GM18907 (cell line): ENCODE results near the gene CHCHD5.
"Not testable (repeated sequence)": the region's sequence is repeated elsewhere in the genome, so short reads cannot be mapped to it uniquely, and the experiment has no call there.

Experiments
- ATAC-seq: cut with Tn5 transposase; IDR thresholded peaks from one replicate; pipeline ENCODE4 v1.9.1; 2021; ENCODE audit warnings: mild to moderate bottlenecking, moderate library complexity; ENCODE audit not compliant: unreplicated experiment

CHCHD5 gene

DNA sequence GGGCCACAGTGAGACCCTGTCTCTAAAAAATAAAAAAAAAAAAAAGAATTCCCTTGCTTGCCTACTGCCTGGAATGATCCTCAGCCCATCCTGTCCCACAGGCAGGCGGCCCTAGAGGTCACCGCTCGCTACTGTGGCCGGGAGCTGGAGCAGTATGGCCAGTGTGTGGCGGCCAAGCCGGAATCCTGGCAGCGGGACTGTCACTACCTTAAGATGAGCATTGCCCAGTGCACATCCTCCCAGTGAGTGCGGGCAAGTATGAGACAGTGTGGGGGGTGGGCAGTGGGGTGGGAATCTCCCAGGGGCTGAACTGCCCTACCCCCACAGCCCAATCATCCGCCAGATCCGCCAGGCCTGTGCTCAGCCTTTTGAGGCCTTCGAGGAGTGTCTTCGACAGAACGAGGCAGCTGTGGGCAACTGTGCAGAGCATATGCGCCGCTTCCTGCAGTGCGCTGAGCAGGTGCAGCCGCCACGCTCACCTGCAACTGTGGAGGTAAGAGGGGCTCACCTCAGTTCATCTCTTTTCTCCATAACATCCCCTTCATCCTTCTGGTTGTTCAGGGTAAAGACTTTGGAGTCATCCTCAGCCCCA lies 1.6 kb downstream of the CHCHD5 start:
- no peak for ATAC-seq

GRCh38 chr2:112588611-112589045 lies 4.2 kb downstream of the CHCHD5 start:
- ATAC-seq = no peak

DNA sequence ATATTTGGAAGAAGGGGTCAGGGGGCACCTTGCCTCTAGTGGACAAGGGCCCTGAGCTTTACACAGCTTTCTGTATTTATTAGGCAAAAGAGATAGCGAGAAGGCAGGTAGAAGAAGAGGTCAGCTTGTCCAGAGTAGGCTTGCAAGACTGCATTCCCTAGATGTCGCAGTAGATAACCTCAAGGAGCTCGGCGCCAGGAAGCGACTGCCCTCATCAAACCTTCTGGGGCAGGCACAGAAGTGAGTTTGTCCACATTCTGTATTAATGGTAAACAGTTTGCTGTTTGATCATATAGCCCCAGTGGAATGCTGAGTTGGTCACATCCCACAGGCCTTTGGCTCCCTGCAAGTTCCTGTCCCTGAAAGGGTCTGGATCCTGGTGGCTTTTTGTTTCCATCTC lies 7.0 kb downstream of the CHCHD5 start:
- ATAC-seq = no peak

- ATAC-seq = no peak
Observed at GRCh38 chr2:112593736-112594135, 9.3 kb downstream of the CHCHD5 start.

- no peak for ATAC-seq
Observed at GRCh38 chr2:112597537-112598322, 13.3 kb downstream of the CHCHD5 start.

- ATAC-seq = no peak
Observed at GRCh38 chr2:112600634-112601033, 16.2 kb downstream of the CHCHD5 start.

- no peak for ATAC-seq
Observed at GRCh38 chr2:112601754-112602153, 17.3 kb downstream of the CHCHD5 start.

DNA sequence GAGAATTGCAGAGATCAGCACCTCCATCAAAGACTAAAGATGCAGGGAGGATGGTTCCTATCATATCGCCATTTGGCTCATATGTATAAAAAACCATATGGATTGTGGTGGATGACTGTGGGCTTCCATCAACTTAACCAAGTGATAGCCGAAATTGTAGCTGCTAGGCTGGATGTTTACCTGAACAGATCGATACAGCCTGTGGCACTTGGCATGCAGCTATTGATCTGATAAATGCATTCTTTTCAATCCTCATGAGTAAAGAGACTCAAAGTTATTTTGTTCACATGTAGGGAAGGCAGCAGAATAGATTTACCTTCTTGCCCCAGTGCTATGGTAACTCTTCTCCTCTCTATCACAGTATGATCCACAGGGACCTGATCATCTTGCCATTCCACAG lies 18.5 kb downstream of the CHCHD5 start:
- no peak for ATAC-seq

DNA sequence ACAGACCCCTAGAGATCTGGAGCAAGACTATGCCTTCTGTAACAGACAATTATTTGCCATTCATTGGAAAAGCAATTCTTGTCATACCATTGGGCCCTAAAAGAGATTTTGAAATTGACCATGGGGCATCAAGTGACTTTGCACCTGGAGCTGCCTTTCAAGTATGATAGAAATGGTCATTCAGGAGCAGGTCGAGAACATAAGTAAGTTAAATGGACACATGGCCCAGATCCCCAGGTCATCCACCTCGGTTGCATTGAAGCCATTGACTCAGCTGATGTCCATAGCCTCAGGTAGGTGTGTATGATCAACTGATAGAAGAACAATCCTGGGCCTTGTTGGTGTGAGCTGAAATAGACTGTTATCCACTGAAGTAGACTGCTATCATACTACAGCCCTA lies 19.3 kb downstream of the CHCHD5 start:
- no peak for ATAC-seq

DNA sequence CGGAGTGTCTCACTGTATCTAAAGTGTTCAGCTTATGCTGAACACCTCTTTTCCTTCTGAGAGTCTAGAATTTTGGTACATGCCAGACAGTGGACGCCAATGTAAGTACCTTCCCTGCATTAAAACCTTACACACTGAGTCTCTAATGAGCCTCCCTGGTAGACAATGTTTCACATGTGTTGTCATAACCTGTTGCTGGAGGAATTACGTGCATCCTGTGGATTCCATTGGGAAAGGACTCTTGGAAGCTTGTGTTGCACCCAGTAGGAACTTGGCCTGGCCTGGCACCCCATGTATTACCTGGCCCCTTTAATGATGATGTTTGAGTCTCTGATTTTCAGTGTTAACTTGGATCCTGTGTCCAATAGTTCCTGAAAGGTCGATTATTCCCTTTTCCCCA lies 20.5 kb downstream of the CHCHD5 start:
- ATAC-seq = no peak

- no peak for ATAC-seq
Observed at GRCh38 chr2:112605926-112606325, 21.5 kb downstream of the CHCHD5 start.

DNA sequence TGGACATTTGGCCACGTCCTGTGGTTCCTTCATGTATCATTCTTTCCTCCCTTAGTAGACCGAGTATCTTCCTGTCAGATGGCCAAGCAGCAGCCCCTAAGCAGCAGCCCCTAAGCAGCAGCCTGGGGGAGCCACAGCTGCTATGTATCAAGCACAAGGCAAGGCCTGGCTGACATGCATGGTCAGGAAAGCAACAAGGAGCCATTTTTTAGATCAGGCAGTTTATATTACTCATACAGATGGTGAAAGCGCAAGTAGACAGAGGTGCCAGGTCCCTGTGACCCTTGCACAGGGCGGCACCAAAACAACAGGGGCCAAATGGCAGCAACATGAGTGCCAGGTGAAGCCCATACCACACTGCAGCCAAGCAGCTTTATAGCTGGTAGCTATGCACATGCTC lies 22.1 kb downstream of the CHCHD5 start:
- ATAC-seq = no peak

DNA sequence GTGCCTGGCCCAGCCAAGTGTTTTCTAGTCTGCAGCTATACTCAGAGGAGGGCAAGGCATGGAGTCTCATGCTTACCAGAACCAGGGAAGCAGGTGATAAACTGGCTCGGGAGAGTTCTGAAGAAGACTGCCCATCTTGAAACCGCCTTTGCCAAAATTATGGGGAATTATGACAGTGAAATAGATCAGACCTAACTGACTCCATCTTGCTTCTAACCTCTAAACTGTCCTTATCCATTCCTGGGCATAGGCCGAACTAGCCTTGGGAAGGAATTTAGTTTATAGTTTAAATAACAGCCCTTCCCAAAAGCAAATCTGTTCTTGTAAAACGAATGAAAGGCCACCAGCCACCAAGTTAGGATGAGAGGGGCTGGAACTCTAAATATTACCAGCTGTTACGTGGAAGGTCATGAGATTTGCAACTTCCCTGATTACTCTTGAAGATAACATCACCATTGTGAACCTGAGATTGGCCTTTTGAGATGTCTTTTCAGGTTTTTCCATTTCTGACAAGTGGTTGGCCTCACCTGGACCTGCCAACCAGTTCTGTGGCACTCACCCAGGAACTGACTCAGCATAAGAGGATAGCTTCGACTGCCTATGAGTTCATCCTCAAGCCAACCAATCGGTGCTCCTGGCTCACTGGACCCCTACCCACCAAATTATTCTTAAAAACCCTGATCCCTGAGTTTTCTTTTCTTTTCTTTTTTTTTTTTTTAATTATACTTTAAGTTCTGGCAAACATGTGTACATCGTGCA lies 23.4 kb downstream of the CHCHD5 start:
- no peak for ATAC-seq

DNA sequence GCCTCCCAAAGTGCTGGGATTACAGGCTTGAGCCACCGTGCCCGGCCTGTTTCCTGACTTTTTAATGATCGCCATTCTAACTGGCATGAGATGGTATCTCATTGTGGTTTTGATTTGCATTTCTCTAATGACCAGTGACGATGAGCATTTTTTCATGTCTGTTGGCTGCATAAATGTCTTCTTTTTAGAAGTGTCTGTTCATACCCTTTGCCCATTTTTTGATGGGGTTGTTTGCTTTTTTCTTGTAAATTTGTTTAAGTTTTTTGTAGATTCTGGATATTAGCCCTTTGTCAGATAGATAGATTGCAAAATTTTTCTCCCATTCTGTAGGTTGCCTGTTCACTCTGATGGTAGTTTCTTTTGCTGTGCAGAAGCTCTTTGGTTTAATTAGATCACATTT lies 24.9 kb downstream of the CHCHD5 start:
- ATAC-seq = not testable (repeated sequence)

GRCh38 chr2:112612283-112612682 lies 27.9 kb downstream of the CHCHD5 start:
- ATAC-seq = not testable (repeated sequence)

DNA sequence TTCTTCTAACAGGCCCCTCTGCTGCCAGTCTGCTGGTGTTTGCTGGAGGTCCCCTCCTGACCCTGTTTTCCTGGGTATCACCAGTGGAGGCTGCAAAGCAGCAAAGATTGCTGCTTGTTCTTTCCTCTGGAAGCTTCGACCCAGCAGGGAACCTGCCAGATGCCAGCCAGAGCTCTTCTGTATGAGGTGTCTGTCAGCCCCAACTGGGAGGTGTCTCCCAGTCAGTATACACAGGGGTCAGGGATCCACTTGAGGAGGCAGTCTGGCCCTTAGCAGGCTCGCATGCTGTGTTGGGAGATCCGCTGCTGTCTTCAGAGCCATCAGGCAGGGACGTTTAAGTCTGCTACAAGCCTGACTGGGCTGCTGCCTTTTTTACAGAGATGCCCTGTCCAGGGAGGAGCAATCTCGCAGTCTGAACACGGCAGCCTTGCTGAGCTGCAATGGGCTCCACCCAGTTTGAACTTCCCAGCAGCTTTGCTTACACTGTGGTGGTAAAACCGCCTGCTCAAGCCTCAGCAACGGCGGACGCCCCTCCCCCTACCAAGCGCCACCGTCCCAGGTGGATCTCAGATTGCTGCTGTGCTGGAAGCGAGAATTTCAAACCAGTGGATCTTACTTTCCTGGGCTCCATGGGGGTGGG lies 29.9 kb downstream of the CHCHD5 start:
- ATAC-seq = no peak

DNA sequence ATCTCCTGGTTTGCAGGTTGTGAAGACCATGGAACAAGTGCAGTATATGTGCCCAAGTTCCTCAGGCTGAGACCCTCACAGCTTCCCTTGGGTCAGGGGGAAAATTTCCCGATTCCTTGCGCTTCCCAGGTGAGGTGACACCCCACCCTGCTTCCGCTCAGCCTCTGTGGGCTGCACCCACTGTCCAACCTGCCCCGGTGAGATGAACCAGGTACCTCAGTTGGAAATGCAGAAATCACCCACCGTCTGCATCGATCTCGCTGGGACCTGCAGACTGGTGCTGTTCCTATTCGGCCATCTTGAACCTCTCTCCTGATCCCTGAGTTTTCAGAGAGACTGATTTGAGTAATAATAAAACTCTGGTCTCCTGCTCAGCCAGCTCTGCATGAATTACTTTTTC lies 30.6 kb downstream of the CHCHD5 start:
- ATAC-seq = no peak

DNA sequence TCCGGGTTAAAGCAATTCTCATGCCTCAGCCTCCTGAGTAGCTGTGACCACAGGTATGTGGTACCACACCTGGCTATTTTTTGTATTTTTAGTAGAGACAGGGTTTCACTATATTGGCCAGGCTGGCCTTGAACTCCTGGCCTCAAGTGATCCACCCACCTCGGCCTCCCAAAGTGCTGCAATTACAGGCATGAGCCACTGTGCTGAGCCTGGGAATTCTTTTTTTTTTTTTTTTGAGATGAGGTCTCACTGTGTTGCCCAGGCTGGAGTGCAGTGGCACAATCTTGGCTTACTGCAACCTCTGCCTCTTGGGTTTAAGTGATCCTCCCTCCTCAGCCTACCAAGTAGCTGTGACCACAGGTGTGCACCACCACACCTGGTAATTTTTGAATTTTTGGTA lies 31.4 kb downstream of the CHCHD5 start:
- ATAC-seq = not testable (repeated sequence)

DNA sequence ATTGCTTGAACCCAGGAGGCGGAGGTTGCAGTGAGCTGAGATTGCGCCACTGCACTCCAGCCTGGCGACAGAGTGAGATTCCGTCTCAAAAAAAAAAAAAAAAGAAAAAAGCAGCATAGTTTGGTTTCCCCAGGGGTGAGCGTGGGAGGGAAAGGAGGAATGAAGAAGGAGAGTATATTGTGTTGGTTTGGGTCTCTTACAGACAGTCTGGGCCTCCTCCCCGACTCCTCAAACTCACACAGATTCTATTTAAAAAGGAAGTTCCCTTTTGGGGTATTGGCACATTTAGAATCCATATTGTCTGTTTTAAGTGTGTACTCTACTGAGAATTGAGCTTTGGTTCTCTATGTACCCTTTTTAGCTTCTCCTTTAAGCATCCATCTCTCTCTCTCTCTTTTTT lies 34.0 kb downstream of the CHCHD5 start:
- ATAC-seq = no peak

DNA sequence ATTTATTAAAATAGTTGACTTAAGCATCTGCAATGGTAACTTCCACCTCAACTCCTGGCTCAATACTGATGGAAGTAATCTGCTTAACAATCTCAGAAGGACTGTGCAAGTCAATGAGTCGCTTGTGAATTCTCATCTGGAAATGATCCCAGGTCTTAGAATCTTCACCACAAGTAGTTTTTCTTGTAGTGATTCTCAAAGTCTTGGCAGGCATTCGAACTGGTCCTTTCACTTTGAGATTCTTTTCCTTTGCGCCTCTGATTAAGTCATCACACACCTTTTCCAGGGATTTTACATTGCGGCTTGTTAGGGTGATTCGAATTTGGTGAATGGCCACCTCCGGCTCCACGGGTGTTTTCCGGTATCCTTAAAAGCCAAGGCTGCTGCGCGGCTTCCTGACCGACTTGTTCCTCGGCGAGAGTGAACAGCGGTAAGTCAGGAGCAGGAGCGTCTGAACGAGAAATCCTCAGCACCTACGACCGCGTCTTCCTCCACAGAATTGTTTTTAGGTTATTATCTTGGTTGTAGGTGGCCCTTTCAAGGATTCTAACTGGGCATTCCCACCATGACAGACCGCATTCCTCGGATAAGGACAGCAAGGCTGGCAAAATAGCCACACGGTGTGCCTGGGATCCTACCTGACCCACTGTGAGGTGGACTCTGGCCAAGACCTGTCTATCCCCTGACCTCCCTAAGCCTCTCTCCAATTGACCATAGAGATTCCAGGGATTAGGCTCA lies 37.5 kb downstream of the CHCHD5 start:
- ATAC-seq = no peak

DNA sequence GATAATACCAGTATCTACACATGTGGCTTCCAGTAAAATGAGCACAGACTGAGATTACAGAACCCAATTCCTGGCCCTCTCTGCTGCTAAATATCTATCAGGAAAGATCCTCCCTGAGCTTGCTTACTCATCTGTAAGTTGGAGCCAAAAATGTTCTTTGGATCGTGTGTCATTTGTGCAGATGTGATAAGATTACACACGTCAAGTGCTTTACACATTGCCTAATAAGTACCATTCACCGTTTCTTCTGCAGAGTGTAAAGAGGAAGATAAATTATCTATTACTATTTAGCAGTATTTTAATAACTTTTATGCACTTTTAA lies 38.1 kb downstream of the CHCHD5 start:
- ATAC-seq = no peak
